Fibroblast of skin of left biceps (primary cell): Measurements from ENCODE around the gene ASMTL.
"Not testable (repeated sequence)": the region's sequence is repeated elsewhere in the genome, so short reads cannot be mapped to it uniquely, and the experiment has no call there.

Source experiments
- DNase-seq, 2 experiments: peaks; one replicate each; pipeline ENCODE4 v3.0.0-alpha.2; 2013; ENCODE audit warnings: low read depth in 2 of 2

Gene ASMTL

DNA sequence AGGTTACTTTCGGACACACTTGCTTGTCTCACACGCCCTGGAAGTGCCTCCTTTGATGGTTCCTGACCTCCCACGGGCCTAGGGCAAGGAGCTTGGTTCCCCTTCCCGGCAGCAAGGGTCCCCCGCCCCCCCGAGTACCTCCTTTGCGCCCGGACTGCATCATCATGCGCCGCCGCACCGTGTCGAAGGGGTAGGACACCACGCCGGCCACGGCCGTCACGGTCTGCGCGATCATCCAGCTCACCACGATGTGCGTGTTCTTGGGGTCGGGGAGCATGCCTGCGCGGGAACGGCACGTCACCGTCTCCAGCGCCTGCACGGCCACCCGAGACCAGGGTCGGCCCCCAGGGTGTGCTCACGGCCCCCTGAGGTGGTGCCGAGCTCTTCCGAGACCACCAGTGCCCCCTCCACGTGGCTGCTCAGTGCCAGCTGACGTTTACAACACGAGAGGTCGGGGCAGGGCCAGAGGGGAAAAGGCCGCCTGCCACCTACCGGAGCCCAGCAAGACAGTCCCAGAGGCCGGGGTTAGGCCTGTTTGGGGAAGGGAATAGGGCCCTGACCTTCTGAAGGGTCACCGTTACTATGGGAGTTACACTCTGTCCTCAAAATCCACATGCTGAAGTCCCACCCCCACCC lies 65.5 kb downstream of the ASMTL start:
- DNase-seq: no peak

DNA sequence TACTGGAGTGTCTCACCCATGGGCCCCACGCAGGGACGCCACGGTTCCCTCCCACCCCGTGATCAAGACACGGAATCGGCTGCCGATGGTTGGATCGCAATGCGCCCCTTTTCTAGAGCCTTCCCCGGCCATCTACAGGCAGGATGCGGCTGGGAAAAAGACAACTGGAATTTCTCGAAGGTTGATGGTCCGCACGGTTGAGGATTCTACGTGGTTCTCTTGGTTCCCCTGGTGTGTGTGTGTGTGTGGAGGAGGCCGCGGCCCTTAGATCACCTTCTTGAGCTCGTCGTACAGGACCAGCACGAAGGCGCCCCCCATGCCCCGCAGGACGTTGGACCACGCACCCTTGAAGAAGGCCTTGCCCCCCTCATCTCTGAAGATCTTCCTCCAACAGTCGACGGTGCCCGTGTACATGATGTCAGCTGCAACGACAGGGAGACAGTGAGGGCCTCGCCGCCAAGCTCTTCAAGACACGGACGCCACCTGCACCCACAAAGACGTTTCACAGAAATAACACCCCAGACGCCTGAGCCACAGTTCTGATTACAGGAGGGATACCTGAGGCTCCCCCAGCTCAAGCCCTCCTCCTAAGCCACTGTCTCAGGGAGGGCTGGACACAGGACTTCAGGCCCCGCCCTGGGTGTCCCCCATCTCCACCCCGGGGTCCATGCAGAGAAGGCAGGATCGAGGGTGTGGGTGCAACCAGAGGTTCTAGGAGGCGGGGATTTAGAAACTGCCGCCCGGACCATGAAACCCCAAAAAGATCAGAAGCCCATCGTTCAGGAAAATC lies 66.2 kb downstream of the ASMTL start:
- DNase-seq: no peak

DNA sequence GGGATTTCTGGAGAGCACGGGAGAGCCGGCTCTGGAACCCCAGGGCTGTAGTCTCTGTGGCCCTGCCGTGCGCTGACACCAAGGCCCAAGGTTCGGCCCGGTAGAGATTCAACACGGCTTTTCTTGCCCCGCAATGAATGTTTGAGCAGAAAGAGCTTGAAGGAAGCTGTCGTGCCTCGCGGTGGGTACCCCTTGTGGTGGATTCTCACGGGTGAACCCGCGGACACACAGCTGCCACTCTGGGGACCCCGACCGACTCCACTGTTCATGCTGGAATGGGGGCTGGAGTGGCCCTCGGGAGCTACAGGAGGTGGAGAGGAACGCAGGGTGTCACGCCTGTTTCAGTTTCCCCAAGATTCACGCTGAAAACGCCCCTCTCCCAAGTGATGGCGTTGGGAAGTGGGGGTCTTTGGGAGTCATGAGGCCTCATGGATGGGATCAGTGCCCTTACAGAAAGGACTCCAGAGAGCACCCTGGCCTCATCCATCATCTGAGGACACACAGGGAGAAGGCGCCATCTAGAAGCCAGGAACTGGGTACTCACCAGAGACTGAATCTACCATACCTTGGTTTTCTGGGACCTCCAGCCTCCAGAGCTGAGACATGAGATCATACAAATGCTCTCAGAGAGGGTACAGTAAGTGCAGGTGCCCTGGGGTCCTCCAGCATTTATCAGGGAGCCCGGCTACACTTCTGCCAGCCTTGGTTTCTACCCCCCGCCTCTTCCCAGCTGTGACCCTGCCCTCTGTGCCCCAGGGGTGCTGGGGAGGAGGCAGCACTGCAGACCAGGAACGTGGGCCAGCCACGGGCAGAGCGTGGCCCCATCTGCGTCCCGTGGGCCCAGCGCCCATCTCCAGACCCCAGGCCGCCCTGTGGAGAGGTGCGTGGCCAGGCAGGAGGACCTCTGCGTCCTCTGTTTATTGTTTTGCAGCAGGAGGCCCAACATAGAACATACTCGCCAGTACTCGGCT lies 67.2 kb downstream of the ASMTL start:
- no peak for DNase-seq

DNA sequence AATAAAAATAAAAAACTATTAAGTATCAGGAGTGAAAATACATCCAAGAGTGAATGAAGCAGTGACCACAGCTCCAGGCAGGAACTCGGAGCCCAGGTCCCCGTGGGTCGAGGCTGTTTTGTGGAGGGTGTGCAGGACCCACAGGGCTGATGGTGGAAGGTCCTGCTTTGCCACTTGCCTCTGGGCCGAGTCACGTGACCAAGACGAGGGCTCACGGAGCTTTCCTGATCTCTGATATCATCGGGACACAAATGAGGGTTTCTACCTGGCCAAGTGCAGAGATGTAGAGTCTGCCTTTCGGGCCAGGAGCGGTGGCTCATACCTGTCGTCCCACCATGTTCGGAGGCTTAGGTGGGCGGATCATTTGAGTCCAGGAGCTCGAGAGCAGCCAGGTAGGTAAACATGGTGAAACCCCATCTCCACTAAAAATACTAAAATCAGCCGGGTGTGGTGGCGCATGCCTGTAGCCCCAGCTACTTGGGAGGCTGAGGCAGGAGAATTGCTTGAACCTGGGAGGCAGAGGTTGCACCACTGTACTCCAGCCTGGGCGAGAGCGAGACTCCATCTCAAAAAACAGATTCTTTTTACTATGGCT lies 68.0 kb downstream of the ASMTL start:
- no peak for DNase-seq

DNA sequence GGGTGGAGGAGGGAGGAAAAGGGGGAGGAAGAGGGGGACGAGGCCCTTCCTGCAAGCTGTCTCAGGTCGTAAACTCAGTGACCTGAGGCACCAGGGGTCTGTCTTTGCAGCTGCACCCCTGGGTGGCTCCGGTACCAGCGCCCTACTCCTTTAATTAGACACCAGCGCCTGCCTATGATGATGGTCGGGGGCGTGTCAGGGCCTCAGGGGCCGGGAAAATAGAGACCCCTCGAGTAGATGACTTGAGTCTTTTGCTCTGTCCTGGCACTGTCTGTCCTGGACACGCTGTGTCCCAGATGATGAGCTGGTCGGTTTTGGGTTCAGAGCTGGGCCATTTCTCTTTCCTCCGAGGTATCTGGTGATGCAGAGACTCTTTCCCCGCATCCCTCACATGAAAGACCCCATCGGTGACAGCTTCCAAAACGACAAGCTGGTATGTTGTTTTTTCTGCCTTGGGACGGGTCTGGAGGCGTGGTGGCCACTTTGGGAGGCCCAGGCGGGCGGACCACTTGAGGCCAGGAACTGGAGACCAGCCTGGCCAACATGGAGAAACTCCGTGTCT lies 72.0 kb downstream of the ASMTL start:
- no peak for DNase-seq

DNA sequence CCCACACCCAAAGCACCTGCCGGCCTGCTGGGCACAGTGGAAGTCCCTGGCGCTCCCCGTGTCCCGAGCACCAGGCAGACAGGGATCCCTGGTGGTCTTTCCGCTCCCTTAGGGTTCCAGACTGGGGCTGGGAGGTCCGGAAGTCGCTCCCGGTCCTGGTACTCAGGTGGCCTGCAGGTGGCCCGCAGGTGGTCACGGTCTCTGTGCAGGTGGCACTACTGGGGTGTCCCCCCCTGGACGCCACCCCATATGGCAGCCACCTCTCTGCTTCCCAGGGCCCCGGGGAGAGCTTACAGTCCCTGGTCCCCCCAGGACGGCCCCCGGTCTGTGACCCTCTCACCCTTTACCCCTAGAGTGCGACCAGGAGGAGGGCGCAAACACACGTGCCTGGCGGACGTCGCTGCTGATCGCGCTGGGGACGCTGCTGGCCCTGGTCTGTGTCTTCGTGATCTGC lies 74.4 kb downstream of the ASMTL start:
- DNase-seq: no peak

DNA sequence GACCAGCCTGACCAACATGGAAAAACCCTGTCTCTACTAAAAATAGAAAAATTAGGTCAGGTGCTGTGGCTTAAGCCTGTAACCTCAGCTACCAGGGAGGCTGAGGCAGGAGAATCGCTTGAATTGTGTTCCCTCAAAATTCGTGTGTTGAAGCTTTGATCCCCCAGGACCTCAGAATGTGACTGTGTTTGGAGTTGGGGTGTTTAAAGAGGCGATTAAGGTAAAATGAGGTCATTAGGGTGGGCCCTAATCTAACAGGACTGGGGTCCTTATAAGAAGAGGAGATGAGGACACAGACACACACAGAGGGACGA lies 84.4 kb downstream of the ASMTL start:
- DNase-seq: no peak

DNA sequence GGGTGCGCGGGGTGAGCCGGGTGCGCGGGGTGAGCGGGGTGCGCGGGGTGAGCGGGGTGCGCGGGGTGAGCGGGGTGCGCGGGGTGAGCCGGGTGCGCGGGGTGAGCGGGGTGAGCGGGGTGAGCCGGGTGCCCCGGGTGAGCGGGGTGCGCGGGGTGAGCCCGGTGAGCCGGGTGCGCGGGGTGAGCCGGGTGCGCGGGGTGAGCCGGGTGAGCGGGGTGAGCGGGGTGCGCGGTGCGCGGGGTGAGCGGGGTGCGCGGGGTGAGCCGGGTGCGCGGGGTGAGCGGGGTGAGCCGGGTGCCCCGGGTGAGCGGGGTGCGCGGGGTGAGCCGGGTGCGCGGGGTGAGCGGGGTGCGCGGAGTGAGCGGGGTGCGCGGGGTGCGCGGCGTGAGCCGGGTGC lies 86.3 kb downstream of the ASMTL start:
- not testable (repeated sequence) for DNase-seq

DNA sequence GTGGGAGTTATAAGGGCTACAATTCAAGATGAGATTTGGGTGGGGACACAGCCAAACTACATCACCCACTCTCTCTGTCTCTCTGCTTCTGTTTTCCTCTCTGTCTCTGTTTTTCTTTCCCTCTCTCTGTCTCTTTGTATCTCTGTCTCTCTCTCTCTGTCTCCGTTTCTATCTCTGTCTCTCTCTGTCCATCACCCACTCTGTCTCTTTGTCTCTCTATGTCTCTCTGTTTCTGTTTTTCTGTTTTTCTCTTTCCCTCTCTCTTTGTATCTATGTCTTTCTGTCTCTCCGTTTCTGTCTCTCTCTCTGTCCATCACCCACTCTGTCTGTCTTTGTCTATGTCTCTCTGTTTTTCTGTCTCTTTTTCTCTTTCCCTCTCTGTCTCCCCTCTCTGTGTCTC lies 90.8 kb downstream of the ASMTL start:
- DNase-seq: no peak

DNA sequence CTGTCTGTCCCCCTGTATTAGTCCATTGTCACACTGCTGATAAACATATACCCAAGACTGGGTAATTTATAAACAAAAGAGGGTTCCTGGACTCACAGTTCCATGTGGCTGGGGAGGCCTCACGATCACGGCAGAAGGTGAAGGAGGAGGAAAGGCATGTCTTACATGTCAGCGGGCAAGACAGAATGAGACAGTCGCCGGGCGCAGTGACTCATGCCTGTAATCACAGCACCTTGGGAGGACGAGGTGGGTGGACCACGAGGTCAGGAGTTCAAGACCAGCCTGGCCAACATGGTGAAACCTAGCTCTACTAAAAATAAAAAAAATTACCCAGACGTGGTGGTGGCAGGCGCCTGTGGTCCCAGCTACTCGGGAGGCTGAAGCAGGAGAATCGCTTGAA lies 91.4 kb downstream of the ASMTL start:
- no peak for DNase-seq

DNA sequence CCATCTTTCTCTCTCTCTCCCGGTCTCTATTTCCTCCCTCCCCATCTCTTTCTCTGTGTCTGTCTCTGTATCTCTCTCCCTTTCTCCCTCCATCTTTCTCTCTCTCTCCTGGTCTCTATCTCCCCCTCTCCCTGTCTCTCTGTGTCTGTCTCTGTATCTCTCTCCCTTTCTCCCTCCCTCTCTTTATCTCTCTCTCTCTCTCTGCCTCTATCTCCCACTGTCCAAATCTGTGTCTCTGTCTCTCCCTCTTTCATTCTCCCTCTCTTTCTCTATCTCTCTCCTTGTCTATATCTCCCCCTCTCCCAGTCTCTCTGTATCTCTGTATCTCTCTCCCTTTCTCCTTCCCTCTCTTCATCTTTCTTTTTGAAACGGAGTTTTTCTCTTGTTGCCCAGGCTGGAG lies 92.5 kb downstream of the ASMTL start:
- no peak for DNase-seq

DNA sequence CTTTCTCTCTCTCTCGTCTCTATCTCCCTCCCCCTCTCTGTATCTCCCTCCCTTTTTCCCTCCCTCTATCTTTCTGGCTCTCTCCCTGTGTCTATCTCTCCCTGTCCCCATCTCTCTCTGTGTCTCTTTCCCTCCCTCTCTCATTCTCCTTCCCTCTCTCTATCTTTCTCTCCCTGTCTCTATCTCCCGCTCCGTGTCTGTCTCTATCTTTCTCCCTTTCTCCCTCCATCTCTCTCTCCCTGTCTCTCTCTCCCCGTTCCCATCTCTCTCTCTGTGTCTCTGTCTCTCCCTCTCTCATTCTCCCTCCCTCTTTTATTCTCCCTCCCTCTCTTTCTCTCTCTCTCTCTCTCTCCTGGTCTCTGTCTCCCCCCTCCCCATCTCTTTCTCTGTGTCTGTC lies 93.2 kb downstream of the ASMTL start:
- DNase-seq: no peak

DNA sequence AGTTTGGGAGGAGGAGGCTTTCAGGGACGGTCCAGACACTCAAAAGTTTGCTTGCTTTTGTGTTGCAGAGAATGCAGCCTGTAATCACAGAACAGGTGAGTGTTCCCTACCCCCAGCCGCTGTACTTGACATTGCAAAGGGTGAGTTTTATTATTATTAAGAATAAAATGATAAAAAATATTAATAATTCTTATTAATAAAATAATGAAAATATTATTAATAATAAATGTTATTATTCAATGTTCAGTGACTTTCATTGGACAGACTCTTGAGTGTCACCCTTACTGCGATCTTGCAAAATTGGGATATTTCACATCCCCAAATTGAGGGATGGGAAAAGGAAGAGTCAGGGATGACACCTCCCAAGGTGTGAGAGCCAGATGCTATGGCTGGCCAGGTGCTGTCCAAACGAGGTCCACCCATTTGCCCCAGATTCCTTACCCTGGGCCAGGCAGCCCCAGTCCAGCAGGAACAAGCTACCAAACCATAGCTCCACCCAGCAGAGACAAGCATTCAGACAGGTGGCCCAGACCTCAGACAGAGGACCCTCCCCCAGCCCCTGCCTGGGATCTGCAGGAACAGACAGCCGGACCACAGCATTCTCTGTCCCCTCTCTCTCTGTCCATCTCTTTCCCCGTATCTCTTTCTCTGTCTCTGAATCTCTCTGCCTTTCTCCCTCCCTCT lies 93.8 kb downstream of the ASMTL start:
- DNase-seq: no peak

DNA sequence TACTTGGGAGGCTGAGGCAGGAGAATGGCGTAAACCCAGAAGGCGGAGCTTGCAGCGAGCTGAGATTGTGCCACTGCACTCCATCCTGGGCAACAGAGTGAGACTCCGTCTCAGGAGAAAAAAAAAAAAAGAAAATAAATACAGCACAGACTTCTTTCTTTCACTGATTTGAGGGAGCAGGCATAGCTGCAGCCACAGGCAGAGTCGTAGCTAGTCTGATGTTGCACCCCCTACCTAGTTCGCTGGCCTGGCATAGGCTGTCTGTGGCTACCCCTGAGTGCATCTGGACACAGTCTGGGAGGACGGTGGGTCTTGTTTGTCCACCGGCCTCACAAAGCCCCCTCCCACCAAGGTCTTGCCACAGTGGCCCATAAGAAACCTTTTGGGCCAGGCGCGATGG lies 94.7 kb downstream of the ASMTL start:
- no peak for DNase-seq

DNA sequence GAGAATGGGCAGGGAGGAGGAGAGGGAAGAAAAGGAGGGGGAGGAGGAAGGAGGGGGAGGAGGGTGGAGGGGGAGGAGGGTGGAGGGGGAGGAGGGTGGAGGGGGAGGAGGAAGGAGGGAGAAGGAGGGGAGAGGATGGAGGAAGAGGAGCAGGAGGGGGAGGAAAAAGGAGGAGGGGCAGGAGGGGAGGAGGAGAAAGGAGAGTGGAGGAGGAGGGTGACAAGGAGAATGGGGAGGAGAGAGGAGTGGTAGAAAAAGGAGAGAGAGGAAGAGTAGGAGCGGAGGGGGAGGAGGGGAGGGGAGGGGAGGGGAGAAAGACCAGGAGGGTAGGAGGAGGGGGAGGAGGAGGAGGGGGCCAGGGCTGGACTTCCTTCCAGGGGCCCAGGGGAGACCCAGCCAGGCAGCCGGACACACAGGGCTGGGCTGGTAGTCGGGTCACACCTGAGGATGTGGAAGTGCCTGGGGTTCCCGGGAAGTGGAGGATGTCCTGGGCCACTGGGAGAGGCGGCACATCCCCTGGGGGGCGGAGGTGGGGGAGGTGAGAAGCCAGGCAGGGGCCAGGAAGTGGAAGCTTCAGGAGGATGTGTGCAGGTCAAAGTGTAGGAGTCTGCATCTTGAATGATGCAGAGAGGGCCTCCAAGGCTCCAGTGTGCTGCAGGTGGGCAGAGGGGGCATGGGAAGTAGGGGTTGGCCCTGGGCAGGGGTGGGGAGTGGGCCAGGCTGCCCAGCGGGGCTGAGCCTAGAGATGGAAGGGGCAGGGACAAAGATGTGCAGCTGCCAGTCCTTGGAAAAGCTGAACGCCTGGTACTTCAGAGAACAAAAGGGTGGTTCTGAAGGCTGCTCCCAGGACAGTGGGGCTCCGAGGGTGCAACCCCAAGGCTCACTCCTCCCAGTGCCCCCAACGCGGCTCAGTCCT lies 97.3 kb downstream of the ASMTL start:
- DNase-seq: no peak

DNA sequence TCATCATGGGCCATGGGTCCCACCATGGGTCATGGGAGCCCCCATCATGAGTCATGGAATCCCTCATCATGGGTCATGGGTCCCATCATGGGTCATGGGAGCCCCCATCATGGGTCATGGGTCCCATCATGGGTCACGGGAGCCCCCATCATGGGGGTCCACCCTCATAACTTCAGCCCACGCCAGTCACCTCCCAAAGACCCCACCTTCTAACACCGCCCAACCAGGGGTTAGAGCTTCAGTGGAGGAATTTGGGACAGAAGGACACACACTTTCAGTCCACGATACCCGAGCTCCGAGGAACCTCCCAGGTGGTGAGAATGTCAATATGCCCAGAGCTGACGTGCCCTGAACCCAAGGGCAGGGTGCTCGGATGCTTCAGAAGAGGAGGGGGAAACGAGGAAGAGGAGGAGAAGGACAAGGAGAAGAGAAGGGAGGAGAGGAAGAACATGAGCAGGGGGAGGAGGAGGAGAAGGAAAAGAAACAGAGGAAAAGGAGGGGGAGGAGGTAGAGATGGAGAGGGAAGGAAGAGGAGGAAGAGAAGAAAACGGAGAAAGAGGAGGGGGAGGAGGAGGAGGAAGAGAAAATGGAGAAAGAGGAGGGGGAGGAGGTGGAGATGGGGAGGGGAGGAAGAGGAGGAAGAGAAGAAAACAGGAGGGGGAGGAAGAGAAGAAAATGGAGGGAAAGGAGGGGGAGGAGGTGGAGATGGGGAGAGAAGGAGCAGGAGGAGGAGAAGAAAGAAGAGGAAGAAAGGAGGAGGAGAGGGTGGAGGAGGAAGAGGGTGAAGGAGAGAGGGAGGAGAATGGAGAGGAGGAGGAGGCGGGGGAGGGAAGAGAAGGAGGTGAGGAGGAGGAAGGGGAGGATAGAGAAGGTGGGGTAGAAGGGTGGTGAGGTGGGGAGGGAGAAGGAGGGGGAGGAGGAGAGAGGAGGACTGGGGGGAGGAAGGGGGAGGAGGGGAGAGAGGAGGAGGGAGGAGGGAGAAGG lies 98.4 kb downstream of the ASMTL start:
- DNase-seq: no peak
